ENCODE data around the gene TNFAIP2. TPM values are rescaled to one million over a fixed set of nuclear protein-coding genes. Genes with fewer than 3 reads are reported as not detected.

TNFAIP2 gene
- polyA plus RNA-seq, 3 donors = 24.6 to 405 (median 266) TPM

DNA sequence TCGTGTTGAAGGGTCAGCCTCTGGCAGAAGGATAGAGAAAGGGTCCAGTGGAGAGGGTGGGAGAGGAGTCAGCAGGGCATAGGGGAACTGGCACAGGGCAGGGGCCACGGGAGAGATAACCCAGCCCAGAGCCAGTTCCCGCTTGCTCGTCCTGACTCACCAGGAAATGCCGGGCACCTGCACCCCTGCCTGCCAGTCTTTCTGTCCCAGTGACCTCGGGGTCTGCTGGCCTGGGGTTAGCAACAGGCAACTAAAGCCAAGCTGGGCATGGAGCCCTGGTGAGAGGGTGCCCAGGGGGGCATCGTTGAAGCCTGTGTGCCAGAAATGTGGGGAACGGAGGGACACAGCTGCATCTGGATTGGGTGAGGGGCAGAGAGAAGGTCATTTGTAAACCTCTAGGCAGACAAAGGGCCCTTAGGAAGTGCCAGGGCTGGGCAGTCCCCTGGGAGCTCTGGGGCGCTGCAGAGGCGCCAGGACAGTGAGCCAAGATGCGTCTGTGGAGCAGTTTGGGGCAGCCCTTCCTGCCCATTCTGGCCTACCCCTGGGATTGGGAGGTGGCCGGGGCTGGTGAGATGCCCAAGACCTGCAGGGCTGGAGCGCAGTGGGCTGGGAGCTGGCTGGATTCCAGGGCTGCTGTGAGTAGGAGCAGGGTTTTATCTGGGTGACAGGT, 5.5 kb downstream of the TNFAIP2 start:
- no peak overlapping the region for H3K27ac ChIP-seq (ENCODE audit: low read depth, low read length)
- 51 to 60% (median 59%) methylated on average over 13 of the region's 13 CpGs for WGBS, 3 donors

DNA sequence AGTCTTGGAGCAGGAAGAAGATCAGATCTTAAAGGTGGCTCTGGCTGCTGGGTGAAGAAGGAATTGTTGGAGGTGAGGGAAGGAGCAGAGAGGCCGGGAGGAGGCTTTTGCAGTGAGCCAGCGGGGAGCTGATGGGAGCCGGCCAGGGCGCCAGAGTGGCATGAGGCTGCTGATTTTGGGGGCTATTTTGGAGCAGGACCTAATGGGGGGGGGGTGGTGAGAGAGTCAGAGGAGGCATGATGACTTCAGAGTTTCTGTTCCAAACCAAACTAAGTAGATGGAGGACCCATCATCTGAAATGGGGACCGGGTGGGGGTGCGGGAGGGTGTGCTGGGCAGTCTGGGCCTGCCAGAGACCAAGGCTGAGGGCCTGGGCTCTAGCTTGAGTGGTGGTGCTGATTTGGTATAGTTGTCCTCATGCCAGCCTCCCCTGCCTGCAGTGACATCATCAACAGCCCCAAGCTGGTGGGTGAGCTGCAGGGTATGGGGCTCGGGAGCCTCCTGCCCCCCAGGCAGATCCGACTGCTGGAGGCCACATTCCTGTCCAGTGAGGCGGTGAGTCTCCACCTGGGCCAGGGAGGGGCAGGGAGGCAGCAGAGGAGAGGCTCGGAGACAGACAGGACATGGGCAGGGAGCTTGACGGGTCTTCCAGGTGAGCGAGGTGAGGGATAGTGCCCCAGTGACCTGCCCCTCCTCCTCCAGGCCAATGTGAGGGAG, 6.2 kb downstream of the TNFAIP2 start:
- 91 to 96% (median 92%) methylated on average over 12 of the region's 12 CpGs for WGBS, 3 donors
- no peak overlapping the region for H3K27ac ChIP-seq (ENCODE audit: low read depth, low read length)

DNA sequence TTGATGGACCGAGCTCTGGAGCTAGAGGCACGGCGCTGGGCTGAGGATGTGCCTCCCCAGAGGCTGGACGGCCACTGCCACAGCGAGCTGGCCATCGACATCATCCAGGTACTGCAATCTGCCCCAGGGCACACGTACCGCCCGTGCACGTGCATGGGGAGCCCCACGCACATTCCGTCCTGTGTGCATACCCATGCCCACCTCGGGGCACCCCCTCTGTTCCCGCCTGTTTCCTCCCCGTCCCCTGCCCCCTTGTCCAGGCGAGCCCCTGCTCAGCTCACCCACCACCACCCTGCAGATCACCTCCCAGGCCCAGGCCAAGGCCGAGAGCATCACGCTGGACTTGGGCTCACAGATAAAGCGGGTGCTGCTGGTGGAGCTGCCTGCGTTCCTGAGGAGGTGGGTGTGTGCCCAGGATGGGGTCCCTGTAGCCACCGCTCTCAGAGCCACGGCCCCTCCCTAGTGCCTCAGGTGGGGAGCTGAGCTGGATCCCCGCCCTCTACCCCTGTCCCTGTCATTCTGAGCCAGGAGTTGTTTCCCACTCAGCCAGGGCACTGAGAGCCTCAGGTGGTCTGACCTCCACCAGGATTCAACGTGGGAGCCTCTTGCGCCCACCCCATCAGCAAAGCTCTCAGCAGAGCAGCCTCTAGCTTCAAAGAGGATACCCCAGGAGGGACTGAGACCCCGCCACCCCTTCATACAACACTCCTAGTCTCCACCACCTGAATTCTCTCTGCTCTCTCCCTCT, 6.9 kb downstream of the TNFAIP2 start:
- no peak overlapping the region for H3K27ac ChIP-seq (ENCODE audit: low read depth, low read length)

DNA sequence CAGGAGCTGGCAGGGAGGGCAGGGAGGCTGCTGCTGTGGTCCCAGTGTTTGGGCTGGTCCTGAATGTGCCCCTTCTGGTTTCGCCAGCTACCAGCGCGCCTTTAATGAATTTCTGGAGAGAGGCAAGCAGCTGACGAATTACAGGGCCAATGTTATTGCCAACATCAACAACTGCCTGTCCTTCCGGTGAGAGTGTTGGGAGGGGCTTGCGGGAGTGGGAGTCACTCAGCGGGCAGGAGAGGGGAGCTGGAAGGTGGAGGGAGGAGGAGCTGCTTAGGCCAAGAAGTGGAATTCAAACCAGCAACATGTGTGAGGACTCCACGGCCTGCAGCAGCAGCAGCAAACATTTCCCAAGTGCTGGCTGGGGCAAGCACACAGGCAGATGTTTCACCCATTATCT, 7.7 kb downstream of the TNFAIP2 start:
- WGBS, 3 donors = 31 to 67% (median 66%) methylated on average over 8 of the region's 8 CpGs
- no peak overlapping the region for H3K27ac ChIP-seq (ENCODE audit: low read depth, low read length)

More for the DNA sequence above, 6.9 kb downstream of the TNFAIP2 start:
- 90 to 92% (median 90%) methylated on average over 25 to 26 of the region's 26 CpGs for WGBS, 3 donors

DNA sequence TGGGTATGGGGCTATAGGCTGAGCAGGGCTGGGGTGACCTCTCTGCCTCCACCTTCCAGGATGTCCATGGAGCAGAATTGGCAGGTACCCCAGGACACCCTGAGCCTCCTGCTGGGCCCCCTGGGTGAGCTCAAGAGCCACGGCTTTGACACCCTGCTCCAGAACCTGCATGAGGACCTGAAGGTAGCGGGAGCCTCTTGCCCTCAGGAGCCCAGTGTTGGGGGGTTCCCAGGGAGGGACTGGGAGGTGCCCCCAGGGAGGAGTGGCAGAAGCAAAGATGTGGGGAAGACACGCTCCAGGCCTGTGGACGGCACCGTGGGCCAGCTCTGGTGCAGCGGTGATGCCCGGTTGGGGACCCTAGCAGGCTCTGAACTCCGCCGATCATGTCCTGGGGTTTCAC, 8.3 kb downstream of the TNFAIP2 start:
- WGBS, 3 donors = 84 to 99% (median 91%) methylated on average over 7 to 9 of the region's 9 CpGs
- no peak overlapping the region for H3K27ac ChIP-seq (ENCODE audit: low read depth, low read length)

DNA sequence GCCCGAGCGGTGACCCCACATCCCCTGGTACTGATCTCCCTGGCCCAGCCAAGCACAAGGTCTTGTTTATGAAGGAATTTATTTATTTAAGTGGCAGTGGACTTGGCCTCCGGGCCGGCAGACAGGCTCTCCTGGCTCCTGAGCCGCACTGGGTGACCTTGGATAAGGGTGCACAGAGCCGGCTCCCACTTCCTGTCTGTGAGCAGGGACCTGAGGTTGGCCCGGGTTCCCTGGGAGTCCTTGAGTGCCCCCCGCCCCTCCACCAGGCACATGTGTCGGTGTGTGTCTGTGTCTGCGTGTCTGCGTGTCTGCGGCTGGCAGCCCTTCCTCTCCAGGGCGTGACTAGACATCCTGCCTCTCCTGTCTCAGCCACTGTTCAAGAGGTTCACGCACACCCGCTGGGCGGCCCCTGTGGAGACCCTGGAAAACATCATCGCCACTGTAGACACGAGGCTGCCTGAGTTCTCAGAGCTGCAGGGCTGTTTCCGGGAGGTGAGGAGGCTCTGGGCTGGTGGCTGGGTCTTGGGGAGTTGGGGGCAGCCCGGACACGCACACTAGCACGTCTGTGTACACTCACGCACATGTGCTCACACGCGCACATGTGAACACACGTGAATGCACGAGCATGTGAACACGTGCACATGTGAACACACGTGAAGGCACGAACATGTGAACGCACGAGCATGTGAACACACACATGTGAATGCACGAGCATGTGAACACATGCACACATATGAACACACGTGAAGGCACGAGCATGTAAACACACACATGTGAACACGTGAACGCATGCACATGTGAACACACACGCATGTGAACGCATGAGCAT, 9.3 kb downstream of the TNFAIP2 start:
- 58 to 84% (median 82%) methylated on average over 39 of the region's 39 CpGs for WGBS, 3 donors
- H3K27ac ChIP-seq (ENCODE audit: low read depth, low read length) = no peak overlapping the region

DNA sequence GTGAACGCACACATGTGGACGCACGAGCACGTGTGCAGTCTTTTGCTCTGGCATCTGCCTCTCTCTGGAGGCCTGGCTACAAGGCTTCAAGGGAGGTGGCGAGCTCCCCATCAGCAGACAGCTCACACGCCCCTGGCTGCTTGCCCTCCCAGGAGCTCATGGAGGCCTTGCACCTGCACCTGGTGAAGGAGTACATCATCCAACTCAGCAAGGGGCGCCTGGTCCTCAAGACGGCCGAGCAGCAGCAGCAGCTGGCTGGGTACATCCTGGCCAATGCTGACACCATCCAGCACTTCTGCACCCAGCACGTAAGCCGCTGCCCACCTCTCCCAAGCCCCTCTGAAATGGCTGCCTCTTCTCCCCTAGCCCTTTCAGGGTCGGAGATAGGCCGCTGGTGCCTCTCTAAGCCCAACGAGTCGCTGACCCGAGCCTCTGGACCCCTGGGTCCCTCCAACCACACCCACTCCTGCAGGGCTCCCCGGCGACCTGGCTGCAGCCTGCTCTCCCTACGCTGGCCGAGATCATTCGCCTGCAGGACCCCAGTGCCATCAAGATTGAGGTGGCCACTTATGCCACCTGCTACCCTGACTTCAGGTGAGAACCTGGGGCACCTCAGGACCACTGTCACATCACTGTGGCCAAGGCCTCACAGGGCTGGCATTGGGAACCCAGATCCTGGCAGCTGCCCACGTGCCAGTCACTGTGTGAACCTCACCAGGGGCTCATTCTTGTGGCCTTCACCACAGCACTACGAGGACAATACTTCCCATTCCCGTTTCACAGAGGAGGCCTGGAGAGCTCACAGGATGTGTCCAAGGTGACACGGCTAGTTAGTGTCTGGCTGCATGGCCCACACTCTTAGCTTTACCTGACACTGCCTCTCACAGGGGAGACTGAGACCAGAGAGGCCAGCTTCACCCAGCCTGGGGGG, 10.2 kb downstream of the TNFAIP2 start:
- 81 to 92% (median 88%) methylated on average over 25 of the region's 25 CpGs for WGBS, 3 donors
- H3K27ac ChIP-seq (ENCODE audit: low read depth, low read length) = no peak overlapping the region

DNA sequence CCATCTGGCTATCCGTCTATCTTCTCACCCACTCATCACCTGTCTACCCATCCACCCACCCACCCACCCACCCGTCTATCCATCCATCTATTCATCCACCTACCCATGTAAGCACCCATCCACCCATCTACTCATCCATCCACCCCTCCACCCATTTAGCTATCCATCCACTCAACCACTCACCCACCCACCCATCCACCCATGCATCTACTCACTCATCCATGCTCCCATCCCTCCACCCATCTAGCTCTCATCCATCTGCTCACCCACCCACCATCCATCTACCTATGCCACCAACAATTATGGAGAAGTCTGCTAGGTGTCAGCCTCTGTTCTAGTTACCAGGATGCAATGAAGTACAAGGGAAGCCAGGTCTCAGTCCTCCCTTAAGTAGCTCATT, 11.1 kb downstream of the TNFAIP2 start:
- no peak overlapping the region for H3K27ac ChIP-seq (ENCODE audit: low read depth, low read length)
- 38 to 78% (median 66%) methylated on average over 2 of the region's 2 CpGs for WGBS, 3 donors

DNA sequence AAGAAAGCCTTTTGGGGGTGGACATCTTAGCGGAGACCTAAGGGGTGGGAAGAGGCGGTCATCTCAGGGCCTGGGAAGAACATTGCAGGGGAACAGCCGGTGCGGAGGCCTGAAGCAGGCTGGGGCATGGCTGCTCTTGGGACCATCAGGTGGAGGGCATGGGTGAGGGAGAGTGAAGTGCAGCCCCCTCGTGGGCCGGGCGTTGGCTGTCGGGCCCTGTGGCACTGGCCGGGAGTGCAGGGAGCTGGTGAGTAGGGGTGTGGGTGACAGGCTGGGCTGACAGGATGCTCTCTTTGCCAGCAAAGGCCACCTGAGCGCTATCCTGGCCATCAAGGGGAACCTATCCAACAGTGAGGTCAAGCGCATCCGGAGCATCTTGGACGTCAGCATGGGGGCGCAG, 11.7 kb downstream of the TNFAIP2 start:
- 91 to 95% (median 92%) methylated on average over 14 of the region's 14 CpGs for WGBS, 3 donors
- H3K27ac ChIP-seq (ENCODE audit: low read depth, low read length) = no peak overlapping the region

DNA sequence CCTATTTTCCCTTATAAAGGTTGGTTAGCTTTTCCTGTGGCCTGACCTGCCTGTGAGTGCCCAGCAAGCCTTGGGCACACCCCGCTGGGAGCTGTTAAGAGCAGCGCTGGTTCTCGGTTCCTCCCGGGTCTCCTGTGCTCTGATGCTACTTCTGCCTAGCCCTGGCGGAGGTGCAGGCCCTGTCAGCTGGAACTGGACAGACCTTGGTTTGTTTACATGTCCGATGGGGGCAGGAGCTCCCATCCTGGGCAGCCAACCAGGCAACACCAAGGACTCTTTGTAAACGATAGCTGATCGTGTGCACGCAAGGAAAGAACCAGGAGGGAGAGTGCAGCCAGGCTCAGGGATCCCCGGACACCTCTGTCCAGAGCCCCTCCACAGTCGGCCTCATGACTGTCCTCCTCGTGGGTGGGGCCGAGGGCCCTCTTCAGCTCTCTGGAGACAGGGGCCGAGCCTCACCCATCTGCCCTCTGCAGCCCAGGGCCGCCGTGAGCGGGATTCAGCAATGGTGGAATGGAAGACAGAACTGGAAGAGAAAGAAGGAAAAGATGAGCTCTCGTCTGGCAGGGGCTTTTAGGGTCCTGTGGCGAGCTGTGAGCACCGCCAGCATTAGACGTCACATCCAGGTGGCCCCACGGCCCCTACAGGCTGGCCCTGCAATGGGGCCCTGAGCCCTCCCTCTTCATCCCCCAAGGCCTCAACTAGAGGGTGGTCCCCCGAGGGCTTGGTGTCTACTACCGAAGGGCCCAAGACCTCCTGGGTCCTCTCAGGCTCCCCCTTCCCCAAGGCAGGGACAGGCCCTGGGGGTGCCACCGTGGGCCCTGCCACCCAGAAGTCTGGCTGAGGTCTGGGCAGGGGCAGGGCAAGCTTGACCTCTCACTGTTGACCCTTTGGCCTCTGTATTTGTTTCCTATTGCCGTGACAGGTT, 12.3 kb downstream of the TNFAIP2 start:
- 85 to 88% (median 87%) methylated on average over 26 of the region's 26 CpGs for WGBS, 3 donors
- no peak overlapping the region for H3K27ac ChIP-seq (ENCODE audit: low read depth, low read length)

DNA sequence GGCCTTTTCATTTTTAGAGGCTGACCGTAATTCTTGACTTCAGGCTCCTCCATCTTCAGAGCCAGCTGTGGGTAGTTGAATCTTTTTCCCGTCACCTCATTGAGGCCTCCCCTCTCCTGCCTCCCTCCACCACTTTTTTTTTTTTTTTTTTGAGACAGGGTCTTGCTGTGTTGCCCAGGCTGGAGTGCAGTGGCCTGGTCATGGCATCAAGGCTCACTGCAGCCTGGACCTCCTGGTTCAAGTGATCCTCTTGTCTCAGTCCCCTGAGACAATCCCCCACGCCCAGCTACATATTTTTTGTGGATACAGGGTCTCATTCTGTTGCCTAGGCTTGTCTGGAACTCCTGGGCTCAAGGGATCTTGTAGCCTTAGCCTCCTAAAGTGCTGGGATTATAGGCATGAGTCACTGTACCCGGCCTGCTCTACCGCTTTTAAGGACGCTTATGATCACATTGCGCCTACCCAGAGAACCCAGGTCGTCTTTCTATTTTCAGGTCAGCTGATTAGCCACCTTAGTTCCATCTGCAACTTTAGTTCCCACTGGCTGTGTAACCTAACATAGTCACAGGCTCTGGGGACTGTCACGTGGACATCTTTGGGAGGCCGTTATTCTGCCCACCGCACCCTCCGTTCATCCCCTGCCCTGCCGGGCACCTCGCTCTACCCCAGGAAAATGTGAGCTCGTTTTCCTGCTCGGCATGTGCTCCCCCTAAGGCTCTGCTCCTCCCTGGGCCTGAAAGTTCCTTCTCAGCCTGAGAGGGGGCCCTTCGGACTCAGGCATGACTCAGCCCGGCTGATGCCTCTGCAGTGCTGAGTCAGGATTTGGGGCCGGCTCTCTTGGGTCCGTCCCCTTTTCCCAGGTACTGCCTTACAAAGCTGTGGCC, 13.4 kb downstream of the TNFAIP2 start:
- no peak overlapping the region for H3K27ac ChIP-seq (ENCODE audit: low read depth, low read length)
- 58 to 76% (median 60%) methylated on average over 20 of the region's 20 CpGs for WGBS, 3 donors

DNA sequence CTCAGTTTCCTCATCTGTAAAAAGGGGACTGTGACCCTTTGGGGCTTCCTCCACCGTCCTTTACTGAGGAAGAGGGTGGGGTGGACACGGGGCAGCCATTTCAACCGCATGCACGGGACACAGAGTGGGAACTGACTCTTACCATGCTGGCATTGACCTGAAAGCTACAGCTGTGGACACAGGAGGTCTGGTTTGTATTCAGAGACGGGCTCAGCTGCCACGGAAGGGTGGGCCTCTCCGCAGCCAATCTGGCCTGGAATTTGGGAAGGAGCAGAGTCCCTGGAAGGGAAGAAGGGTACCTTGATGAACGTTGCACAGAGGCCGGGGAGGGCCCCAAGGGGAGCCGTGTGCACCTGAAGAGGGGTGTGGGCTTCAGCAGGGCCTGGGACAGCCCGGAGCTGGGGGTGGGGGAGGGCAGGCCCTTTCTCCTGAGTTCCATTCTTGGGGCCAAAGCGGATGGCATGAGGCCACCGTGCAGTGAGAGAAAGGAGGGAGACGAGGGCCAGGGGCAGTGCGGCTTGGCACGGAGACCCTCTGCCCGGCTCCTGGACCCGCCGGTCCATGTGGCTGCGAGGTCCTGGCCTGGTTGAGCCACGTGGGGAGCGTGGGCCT, 14.5 kb downstream of the TNFAIP2 start:
- no peak overlapping the region for H3K27ac ChIP-seq (ENCODE audit: low read depth, low read length)
- 72 to 82% (median 80%) methylated on average over 15 to 22 of the region's 22 CpGs for WGBS, 3 donors

DNA sequence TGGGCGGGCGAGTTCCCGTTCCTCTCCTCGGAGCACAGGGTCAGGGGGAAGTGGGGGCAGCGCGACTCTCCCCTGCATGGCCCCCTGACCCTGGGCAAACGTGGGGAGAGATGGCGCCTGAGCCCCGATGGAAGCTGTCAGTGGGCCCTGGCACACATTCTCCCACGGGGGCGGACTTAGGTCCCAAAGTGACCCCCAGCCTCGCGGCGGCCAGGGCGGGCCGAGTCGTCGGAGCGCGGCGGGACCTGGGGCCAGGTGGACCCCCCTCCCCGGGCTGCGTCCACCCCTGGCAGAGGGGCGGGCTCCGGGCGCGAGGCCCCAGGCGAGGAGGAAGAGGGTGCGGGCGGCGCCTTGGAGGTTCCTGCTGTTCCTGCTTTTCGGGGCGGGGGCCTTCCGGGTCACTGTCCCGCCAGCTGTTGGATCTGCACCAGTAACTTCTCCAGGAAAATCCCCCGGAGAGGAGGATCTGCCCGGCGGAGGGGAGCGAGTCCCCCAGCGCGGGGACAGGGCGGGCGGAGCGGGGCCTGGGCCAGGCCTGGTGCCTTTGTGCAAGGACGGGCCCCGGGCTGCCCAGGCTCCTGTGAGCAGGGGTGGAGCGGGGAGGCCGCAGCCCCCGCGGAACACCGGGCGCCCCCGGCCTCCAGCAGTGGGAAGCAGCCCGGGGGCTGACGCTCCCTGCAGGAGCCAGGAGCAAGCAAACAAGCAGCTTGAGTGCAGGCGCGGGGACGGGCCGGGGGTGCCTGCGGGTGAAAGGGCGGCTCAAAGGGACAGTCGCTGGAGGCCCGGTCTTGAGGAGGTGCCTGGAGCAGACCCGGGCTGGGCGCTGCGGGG, 15.3 kb downstream of the TNFAIP2 start:
- no peak overlapping the region for H3K27ac ChIP-seq (ENCODE audit: low read depth, low read length)
- 22 to 48% (median 32%) methylated on average over 54 to 66 of the region's 66 CpGs for WGBS, 3 donors

Measured in adipose tissue (tissue), 3 donors.